GM19238 (cell line): ENCODE results near the gene DNAH7.
"Not testable (repeated sequence)": the region's sequence is repeated elsewhere in the genome, so short reads cannot be mapped to it uniquely, and the experiment has no call there.

Experiments
- DNase-seq: peaks from one replicate; pipeline ENCODE4 v3.0.0; 2011; ENCODE audit warnings: low spot score; ENCODE audit not compliant: insufficient read length

The DNAH7 gene

DNA sequence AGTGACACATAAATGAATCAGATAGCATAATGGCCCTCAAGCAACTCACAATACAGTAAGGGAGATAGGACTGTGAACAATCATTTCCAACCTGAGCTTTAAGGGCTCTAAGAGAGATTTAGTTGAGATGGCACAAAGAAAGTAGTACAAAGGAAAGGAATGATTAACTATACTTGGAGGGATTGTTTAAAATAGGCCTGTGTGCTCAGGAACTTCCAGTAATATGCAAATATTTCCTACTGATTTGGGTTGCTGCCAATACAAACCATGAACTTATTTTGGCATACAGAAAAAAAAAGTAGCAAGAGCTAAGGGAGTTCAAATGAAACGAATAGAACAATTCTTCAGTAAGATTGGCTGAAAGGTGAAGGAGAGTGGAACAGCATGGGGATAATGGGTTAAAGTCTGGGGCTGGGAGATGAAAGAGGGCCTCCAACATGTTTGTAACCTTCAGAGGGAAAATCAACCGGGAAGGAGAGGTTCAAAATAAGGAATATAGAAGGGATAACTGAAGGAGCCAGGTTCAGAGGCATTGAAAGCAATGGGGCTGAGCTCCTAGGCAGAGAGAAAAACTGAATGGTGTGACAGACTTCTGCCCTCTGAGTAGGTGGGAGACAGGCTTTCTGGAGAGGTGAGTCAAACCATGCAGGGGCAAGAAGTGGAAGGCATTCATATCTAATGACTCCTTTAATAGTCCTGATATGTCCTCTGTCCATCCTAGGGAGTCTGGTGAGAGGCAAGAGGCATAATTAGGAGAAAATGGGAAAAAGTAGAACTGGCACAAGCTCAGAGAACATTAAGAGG lies 83.5 kb downstream of the DNAH7 start:
- DNase-seq: no peak

GRCh38 chr2:195967336-195967735 lies 101.3 kb downstream of the DNAH7 start:
- no peak for DNase-seq

DNA sequence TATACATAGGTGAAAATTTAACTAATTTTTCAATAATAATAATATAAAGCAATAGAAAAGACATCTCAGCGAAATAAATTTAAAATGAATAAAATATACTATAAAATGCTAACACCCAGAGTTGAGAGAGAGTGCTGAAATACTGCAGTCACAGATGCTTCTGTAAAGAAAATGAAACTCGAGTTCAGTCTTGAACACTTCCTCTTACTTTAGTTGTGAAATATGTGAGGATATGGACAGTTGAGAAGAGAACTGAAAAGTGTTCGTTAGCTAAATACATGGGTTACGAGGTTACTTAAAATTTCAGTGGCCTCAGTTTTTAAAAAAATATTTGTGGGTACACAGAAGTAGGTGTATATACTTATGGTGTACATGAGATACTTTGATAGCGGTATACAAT lies 106.8 kb downstream of the DNAH7 start:
- no peak for DNase-seq

- DNase-seq: no peak
Observed at GRCh38 chr2:195959341-195959740, 109.3 kb downstream of the DNAH7 start.

- DNase-seq: no peak
Observed at GRCh38 chr2:195956725-195957124, 111.9 kb downstream of the DNAH7 start.

GRCh38 chr2:195945056-195945455 lies 123.6 kb downstream of the DNAH7 start:
- no peak for DNase-seq

DNA sequence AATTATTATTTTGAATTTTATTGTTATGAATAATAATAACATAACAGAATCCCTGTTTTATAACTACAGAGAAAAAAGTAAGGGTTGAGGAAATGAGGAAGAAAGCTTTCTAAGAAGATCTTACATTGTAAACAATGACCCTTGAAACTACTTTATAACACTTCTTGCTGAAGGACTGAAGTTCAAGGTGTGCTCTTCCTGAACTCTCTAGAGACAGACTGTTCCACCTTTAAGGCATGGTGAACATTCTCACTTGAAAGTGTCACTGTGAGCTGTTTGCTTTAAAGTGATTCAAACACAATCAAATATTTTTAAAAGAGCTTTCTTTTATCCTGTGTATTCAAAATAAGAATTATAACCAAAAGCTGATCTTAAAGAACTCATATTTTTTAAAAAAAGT lies 131.5 kb downstream of the DNAH7 start:
- no peak for DNase-seq

DNA sequence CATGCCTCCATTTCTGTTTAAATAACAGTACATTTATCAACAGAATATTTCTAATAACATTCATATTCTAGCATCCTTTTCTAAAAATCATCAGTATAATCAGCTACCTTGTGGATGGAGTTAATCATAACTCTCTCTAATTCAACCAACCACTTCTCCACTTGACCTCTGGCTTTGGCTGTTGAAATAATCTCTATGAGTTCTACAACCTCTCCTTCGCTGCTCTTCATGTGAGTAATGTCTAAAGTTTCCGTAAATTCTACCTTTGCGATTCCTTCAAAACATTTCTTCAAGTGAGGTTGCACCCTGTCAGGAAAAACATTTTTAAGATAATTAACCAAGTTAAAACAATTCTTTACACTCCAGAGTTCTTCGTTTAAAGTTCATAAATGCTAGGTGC lies 134.2 kb downstream of the DNAH7 start:
- no peak for DNase-seq

DNA sequence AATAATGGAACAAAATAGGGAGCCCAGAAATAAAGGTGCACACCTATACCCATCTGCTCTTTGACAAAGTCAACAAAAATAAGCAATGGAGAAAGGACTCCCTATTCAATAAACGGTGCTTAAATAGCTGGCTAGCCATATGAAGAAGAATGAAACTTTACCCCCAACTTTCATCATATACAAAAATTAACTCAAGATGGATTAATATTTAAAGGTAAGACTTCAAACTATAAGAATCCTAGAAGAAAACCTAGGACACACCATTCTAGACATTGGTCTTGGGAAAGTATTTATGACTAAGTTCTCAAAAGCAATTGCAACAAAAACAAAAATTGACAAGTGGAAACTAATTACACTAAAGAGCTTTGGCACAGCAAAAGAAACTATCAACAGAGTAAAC lies 139.1 kb downstream of the DNAH7 start:
- no peak for DNase-seq

GRCh38 chr2:195925120-195925519 lies 143.5 kb downstream of the DNAH7 start:
- no peak for DNase-seq

GRCh38 chr2:195923889-195924288 lies 144.7 kb downstream of the DNAH7 start:
- no peak for DNase-seq

DNA sequence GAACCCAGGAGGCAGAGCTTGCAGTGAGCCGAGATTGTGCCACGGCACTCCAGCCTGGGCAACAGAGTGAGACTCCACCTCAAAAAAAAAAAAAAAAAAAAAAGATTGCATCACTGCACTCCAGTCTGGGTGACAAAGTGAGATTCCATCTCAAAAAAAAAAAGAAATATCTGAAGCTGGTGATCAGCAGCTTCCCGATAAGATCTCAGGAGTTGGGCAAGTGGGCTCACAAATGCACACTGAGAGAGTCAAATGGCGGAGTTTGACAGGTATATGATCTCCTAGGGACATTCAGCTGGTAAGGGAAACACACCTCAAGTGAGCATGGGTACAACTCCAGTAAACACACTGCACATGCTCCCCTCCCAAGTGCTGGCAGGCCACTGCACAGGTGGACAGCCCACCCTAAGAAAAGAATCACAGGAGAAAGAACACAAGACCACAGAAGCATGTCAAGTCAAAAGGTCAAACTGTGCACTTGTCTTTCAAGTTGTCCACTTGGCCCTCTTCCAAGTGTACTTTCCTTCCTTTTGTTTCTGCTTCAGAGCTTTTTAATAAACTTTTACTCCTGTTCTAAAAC lies 151.5 kb downstream of the DNAH7 start:
- not testable (repeated sequence) for DNase-seq

DNA sequence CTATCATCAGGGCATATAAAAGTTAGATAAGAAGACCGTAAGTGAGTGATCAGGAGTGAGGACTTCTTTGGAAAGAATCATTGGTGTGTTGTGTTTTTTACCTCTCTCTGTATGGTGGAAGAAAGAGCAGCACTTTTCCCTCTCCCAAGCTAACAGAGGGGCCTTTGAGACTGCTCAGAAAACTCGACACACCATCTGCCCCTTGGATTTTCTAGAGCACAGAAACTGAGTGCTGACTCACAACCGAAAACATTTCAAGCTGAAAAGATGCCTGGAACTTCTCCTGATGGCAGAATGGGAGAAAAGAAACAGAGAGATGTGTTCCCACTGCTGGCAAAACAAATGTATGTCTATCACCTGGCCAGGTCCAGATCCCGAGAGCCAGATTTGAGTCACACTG lies 156.6 kb downstream of the DNAH7 start:
- no peak for DNase-seq

DNA sequence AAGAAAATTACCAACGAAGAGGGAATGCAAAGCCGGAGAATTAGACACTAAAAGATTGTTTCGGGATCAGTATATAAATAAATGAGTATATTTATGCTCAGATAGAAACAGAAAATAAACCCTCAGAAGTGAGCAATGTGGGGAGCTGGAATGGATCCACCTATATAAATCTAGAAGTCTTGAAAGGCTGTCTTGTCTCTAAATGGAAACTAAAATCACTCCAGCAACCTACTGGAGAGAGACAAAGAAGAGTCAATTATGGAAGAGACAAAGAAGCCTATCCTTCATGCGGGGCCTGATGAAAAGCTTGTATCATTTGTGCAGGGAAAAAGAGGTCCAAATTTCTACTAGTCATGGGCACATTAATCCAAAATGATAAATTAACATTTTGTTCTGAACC lies 158.1 kb downstream of the DNAH7 start:
- DNase-seq: no peak

GRCh38 chr2:195909926-195910325 lies 158.7 kb downstream of the DNAH7 start:
- DNase-seq: no peak

DNA sequence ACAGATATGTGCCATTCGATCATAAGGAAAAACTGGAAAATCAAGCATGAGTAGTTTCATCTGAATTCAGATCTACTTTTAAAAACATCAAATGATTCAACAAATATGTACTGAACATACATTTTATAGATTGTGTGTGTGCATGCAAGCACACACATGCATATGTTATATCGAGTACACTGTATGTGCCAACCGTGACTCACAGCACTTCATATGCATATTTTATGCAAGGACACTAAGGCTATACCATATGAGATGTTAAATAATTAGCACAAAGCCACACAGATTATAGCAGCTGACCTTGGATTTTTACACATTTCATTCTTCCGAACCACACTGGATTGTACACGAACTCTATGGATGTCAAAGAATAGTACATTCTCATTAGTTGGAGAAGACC lies 161.2 kb downstream of the DNAH7 start:
- no peak for DNase-seq

DNA sequence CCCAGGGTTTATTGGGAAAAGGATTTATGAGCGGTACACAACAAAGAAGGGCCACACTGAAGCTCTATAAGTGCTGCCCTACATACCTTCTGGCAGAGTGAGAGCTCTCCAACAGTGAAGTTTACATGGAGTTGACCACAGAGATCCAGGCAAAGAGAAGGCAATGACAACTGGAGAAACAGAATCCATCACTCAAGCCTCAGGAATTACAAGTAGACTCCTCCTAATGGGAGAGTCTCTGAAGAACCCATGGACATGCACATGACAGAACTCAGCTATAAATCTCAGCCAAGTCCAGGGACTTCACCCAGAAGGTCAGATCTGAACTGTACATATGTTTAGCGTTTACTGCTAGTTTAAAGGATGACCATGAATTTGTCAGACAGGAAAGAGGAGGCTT lies 164.7 kb downstream of the DNAH7 start:
- no peak for DNase-seq

DNA sequence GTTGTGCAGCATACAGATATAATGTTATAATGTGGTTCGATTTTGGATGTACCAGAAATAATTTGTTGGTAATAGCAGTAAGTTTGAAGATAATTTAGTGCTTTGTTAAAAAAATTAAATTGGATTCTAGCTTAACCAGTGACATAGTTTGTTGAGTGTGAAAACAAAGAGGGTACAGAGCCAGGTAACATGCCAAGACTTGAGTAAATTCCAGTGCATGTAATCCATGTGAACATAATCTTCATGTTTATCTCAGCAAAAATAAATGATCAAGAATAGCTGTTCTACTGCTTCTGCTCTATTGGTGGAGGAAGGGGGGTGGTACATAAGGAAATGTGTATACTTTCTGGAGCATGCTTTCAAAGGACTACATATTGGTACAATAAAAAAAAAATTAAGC lies 165.8 kb downstream of the DNAH7 start:
- DNase-seq: no peak

GRCh38 chr2:195899226-195899625 lies 169.4 kb downstream of the DNAH7 start:
- no peak for DNase-seq

DNA sequence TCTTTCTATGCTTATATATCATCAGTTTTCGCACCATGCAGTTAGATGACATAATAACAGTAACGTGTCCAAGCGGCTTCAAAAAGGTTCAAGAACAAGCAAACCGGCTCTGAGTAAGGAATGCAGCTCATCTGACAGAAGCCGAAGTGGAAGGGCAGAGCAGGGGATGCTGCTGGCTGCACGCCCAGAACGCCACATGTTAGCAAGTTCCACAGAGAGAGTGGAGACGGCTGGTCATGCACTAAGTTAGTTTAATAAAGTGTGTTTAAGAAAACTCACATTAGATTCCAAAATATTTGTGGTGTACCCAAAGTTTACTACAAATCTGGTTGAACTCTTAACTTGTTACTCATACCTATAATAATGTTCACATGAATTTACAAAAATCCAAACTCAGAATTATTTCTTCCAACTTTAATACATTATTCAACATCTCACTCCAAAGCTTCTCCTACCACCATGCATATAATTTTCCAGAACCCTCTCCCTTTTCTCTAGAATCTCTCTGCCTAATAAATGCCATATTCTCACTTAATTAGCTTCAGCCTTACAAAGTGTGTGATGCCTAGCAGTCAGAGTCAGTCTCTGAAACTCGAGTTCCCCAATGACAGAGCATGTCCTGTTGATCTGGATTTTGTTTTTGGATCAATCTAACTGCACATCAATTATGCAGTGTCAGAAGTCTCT lies 170.0 kb downstream of the DNAH7 start:
- DNase-seq: no peak

DNA sequence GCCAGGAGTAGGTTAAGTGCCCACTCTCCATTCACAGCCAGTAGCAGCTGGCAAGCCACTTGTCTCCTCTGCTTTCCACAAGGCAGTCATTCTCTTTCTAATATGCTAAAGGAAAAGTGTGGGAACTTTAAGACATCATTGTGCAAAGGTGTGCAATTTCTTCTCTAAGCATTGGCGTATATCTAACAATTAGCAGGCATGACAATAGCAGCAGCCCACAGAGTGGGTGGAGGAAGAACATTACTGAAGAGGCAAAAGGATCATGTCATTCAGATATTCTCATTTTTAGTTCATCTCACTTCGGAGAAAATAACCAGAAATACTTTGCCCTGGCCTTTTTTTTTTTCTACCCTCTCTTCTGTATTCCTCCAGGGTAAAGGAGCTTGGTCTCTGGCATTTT lies 177.6 kb downstream of the DNAH7 start:
- DNase-seq: no peak

DNA sequence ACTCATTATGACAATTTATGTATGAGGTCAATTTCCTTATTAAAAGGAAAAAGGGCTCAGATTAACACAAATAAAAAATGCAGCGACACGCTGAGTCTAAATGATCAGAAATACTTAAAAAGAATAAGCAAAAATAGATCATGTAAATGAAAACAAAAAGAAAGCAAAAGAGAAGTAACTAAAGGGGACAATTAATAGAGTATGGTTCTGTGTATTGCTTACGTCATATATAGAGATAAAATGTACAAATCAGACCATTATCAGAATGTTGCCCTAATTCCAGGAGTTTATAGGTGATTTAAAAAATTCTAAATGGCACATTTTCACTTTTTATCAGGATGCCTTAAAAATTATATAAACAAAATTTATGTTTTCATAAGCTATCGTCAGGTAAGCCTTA lies 189.5 kb downstream of the DNAH7 start:
- DNase-seq: no peak

DNA sequence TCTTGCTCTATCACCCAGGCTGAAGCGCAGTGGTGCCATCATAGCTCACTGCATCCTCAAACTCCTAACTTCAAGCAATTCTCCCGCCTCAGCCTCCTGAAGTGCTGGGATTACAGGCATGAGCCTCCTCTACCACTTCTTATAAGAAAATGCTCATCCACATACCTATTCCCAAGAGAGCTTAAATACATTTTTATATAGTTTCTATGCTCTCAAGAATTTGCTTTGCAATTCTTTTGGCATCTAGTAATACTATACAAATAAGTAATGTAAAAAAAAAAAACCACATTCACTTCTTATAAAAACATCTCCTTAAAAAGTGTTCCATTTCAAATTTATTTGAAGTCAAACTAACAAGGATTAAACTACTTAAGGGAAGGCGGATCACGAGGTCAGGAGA lies 197.3 kb downstream of the DNAH7 start:
- no peak for DNase-seq
